Stimulated activated CD8-positive, alpha-beta memory T cell treated with anti-CD3 and anti-CD28 coated beads, Interleukin-7, amount 100 ng/mL, for 4 hours (primary cell): ENCODE data around the gene USP36.
"Not testable (repeated sequence)": the region's sequence is repeated elsewhere in the genome, so short reads cannot be mapped to it uniquely, and the experiment has no call there.

ENCODE experiments used
- DNase-seq, 2 donors: peaks; one replicate each; pipeline ENCODE4 v3.0.0-alpha.2; 2020; ENCODE audit warnings: low read depth in 2 of 2

USP36 gene

DNA sequence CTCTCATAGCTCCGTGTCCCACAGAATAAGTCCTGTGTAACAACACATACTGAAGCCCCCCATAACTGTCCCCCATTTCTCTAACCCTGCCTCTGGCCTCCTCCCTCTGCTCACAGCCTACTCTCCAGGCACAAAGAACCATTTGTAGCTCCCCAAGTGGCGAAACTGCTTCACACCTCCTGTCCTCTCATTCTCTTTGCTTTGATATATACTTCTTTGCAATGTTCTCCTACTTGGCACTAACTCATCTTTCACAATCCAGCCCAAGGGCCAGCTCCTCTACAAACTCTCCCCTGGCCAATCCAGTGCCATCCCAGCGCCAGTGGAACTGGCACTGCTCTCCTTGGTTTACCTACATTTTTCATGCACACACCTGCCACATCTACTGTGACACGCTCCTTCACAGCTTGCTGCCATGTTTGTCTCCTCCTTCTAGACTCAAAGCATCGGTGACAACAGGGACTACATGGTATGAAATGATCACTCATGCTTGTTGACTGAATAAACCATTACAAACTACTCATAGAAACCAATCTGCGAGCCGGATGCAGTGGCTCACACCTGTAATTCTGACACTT, 71.3 kb downstream of the USP36 start:
- no peak for DNase-seq

DNA sequence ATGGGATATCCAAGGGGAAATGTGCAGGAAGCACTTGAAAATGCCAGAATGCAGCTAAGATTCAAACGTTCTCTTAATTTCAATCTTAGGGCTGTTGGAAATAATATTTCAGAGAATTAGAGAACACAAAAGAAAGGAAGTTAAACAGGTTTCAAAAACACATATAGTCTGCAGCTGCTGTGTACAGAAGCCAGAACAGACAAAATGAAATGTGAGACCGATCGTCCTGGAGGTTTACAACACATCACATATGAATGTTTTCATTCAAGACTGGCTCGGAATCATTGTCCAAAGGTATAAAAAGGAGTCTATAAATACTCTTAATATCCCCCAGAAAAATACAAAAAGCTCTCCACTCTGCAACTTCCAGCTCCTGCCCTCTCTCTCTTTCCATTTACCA, 72.8 kb downstream of the USP36 start:
- DNase-seq = no peak

DNA sequence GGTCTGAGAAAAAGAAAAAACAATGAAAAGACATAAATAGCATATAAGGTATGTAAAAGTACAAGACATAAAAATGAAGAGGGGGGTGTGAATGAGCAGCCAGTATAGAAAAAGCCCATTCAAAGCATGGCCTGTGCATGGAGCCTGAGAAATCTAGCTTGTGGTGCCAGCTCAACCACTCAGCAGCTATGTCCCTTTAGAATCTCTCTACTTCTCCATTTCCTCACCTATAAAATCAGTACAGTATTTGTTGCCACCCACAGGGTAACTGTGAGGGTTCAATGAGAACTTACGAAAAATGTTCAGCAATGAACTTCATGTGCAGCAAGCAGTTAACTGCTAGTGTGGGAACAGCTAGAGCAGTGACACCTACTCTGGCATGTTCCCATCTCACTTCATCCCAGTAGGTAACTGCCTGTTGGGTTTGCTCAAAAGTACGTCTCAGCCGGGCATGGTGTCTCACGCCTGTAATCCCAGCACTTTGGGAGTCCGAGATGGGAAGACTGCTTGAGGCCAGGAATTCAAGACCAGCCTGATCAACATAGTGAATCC, 73.8 kb downstream of the USP36 start:
- DNase-seq = no peak

DNA sequence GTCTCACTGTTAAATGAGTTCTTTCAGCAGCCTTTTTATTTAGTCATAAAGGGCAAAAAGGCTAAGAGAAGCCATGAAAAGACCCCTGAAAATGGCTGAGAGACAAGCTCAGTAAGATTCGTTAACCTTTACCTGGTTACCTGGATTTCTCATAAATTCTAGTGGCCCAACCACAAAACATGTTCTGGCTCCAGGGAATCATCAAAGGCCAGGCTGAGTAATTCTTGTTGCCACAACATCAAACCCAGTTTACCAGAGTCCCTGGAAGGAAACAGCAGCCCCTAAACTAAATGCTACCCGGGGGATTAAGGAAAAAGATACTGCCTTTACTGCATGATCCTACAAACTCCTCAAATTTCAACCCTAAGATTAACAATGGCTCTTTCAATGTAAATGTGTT, 74.4 kb downstream of the USP36 start:
- no peak for DNase-seq

GRCh38 chr17:78765821-78766220, 74.8 kb downstream of the USP36 start:
- DNase-seq = no peak

- no peak for DNase-seq
Measured at GRCh38 chr17:78764871-78765270, 75.7 kb downstream of the USP36 start.

DNA sequence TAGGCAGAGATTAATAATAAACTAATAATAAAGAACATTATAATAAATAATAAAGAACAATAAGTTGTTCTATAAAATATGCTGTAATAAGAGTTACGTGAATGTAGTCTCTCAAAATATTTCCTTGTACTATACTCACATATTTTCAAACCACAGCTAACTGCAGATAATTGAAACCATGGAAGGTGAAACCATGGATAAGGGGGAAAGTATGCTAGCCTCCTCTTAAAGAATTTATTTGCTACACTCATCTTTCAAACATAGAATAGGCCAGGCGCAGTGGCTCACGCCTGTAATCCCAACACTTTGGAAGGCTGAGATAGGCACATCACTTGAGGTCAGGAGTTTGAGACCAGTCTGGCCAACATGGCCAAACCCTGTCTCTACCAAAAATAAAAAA, 77.1 kb downstream of the USP36 start:
- DNase-seq = no peak

- no peak for DNase-seq
Measured at GRCh38 chr17:78761789-78762406, 78.7 kb downstream of the USP36 start.

- no peak for DNase-seq
Measured at GRCh38 chr17:78759969-78760352, 80.7 kb downstream of the USP36 start.

DNA sequence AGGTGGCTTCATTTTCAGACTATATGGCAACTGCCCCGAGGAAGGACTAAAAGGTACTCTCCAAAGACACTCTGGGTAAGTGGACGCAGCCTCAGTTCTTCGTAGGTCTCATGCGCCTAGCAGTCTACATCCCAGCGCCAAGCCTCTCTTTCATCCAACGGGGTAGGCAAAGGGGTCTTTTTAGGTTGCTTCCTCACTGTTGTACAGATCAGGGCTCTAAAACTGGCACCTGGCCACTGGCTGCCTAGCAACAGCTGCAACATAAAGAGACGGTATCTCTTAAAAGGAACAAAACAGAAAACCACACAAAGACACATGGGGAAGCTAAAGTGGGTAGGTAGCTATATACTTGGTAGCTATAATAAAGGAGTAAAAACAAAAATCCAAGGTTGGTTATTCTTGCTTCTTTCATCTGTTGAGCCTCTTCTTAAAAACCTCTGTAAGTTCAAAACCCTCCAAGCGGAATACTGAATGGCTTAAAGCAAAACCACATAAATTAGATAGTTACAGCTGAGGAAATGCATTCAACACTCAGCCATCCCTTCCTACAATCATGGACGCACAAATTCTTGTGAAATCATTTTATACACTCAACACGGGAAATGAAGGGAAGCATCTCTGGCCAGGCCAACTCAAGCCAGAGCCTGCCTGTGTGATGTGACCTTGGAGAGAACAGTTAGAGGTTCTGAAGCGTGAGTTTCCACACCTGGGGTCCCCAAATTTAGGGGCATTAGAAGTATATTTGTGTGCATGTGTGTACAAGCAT, 81.2 kb downstream of the USP36 start:
- DNase-seq = no peak

- no peak for DNase-seq
Measured at GRCh38 chr17:78753316-78754250, 87.0 kb downstream of the USP36 start.

DNA sequence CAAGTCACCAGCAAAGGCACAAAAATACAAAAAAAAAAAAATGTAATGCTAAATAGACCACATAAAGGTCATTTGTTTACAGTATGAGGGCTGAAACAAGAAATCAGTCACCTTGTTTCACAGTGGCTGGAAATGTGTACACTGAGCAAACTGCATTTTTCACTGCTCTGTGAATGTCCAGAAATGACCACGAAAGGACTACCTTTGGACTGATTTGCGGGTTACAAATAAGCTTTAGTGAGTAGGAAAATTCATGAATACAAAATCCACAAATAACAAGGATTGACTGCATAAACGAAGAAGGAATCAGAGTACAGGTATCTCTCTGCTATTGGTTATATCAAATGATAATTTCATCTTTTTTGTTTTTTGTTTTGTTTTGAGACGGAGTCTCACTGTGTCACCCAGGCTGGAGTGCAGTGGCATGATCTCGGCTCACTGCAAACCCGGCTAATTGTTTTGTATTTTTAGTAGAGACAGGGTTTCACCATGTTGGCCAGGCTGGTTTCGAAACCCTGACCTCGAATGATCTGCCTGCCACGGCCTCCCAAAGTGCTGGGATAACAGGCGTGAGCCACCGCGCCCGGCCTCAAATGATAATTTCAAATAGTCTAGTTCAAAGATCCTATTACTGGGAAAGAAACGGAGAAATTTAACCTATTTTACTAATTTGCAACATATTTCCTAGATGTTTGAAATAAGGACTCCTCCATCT, 89.0 kb downstream of the USP36 start:
- no peak for DNase-seq

- not testable (repeated sequence) for DNase-seq
Measured at GRCh38 chr17:78751000-78751399, 89.6 kb downstream of the USP36 start.

GRCh38 chr17:78748730-78749317, 91.8 kb downstream of the USP36 start:
- peak; percentile 66 for DNase-seq

DNA sequence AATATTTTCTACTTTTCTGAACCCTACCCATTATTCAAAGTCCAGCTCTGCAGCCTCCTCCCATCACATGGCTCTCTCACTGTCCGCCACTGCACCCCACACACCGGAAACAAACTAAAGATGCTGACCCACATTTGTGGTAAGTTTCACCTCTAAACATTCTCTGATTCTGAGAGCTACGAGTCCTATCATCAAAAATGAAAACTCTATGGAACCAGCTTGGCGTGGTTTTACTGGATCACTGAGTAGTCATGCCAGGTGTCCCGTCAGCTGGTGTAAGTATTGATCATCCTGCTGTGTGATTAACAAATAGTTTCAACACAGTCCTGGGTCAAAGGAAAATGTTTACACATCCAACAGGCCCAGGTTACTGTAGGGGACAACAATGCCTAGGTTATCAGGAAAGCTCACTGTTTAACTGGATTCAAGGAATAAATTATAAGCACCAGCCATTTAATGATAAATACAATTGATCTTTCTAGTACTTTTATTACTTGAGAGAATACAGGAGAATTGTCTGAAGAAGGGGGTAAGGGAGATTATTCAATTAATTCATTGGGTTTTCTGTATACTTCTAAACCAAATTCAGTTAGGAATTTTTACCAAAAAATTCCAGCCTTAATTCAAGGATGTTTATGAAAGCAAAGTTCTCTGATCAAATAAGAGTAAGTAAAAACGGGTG, 92.4 kb downstream of the USP36 start:
- DNase-seq = no peak

DNA sequence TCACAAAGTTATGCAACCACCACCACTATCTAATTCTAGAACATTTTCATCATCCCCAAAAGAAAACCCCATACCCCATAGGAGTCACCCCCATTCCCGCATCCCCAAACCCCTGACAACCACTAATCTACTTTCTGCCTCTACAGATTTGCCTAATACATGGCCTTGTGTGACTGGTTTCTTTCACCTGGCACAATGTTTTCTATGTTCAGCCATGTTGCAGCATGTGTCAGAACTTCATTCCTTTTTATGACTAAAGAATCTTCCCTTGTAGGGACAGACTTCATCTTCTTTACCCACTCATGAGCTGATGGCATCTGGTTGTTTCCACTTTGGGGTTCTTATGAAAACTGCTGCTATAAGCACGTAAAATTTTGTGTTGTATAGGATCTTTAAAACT, 93.1 kb downstream of the USP36 start:
- DNase-seq = no peak

DNA sequence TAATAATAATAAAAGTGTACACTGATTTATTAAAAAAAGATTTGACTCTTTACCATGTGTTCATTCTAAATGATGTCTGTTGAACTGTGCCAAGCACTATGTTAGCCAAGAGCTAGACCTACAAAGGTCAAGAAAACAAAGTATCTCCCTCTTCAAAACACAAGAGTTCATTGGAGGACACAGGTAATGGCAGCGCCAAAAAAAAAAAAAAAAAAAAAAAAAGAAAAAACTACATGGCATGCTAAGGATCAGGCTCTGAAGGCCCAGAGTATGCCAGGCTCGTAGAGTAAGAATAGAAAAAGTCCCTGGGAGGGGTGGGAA, 93.7 kb downstream of the USP36 start:
- no peak for DNase-seq

GRCh38 chr17:78746263-78746948, 94.2 kb downstream of the USP36 start:
- DNase-seq = no peak
